WTC11 (cell line): ENCODE results near the gene GTF2IRD2. TPM values are rescaled to one million over a fixed set of nuclear protein-coding genes. Genes with fewer than 3 reads are reported as not detected.
"Not testable (repeated sequence)": the region's sequence is repeated elsewhere in the genome, so short reads cannot be mapped to it uniquely, and the experiment has no call there.

Experiments
- ATAC-seq: fragments of 200-7000 bp; cut with Tn5 transposase; 2 replicates; pipeline ENCODE4 v1.10.0; 2021; ENCODE audit warnings: mild to moderate bottlenecking, moderate library complexity
- Bru-seq: library from RNA; stranded (reverse); fragments of 400-500 nt; gene quantifications from one replicate; lab custom pipeline; 2021; lab: Mats Ljungman, UMichigan
- CTCF ChIA-PET: fragments of 300-600 bp; sonication (Branson Sonifier 250); formaldehyde crosslinking; loops from one replicate; lab custom pipeline; 2021; ENCODE audit warnings: antibody characterized with exemption; lab: Charles Lee
- POLR2A ChIA-PET: fragments of 350-600 bp; sonication (Branson Sonifier 250); formaldehyde crosslinking; loops from one replicate; lab custom pipeline; 2021; ENCODE audit warnings: antibody characterized with exemption; lab: Charles Lee
- DNase-seq: peaks from one replicate; pipeline ENCODE4 v3.0.0; 2021; ENCODE audit warnings: low spot score
- H3K27ac Mint-ChIP-seq: 2 replicates; pipeline ENCODE4 v1.8.0; 2021; ENCODE audit warnings: mixed read lengths
- H3K27me3 Mint-ChIP-seq: 2 replicates; pipeline ENCODE4 v1.8.0; 2021; ENCODE audit warnings: low read depth, mild to moderate bottlenecking, moderate library complexity, mixed read lengths
- H3K36me3 Mint-ChIP-seq: 2 replicates; pipeline ENCODE4 v1.8.0; 2021; ENCODE audit warnings: mixed read lengths
- H3K4me1 Mint-ChIP-seq: 2 replicates; pipeline ENCODE4 v1.8.0; 2022; ENCODE audit warnings: mixed read lengths
- H3K4me3 Mint-ChIP-seq: 2 replicates; pipeline ENCODE4 v1.8.0; 2021; ENCODE audit warnings: mild to moderate bottlenecking, moderate library complexity, mixed read lengths
- H3K9me3 Mint-ChIP-seq: 2 replicates; pipeline ENCODE4 v1.8.0; 2021; ENCODE audit warnings: mixed read lengths
- HMGA2 ChIP-seq: fragments of 250-450 bp; sonication (Bioruptor Pico); IDR thresholded peaks from 2 replicates; pipeline ENCODE4 v1.4.0; 2021; ENCODE audit warnings: mild to moderate bottlenecking, moderate library complexity
- ZNF121 ChIP-seq: sonication (generic); formaldehyde crosslinking; IDR thresholded peaks from 2 replicates; pipeline ENCODE4 v1.8.0; 2023; ENCODE audit warnings: missing genetic modification reagents
- ZNF423 ChIP-seq: fragments of 250-450 bp; sonication (Bioruptor Pico); IDR thresholded peaks from 2 replicates; pipeline ENCODE4 v2.1.2; 2022; ENCODE audit warnings: mild to moderate bottlenecking, moderate library complexity
- long read RNA-seq, 3 experiments: library from RNA in 1 of 3; library from capped mRNA in 1 of 3; library from polyadenylated mRNA in 1 of 3; unstranded in 2 of 3; stranded (forward) in 1 of 3; transcript quantifications; one replicate each; pipeline ENCODE4 v2.0.0, GENCODE V29; 2021
- total RNA-seq: library from RNA; stranded (reverse); gene quantifications from 3 replicates; pipeline ENCODE4 v1.2.3, GENCODE V29; 2021

Gene GTF2IRD2
- total RNA-seq (7.2 to 8.8 TPM (median 8.5 TPM) in 3 replicates), Bru-seq, nascent RNA (percentile 28 among the genes with signal in this experiment)
- long read RNA-seq, experiment 1, transcript GTF2IRD2-205 (3 exons, 578 nt): major isoform, 8 of 16 reads
- long read RNA-seq, experiment 1, partial matches to known transcripts: 2 of 16 reads
- long read RNA-seq, experiment 1, other reads (novel, unspliced or antisense): 4 of 16 reads
- long read RNA-seq, experiment 2, partial matches to known transcripts: 0 of 5 reads
- long read RNA-seq, experiment 2, other reads (novel, unspliced or antisense): 1 of 5 reads
- long read RNA-seq, experiment 3, partial matches to known transcripts: 0 of 1 reads
- long read RNA-seq, experiment 3, other reads (novel, unspliced or antisense): 1 of 1 reads

GRCh38 chr7:74850833-74851721, at the start of gene GTF2IRD2:
GTF2IRD2 (minus strand) TSS chr7:74851605; CDS start chr7:74836378, 15,227 bp downstream.
- ATAC-seq (peak; percentile 98), DNase-seq (peak; percentile 63)
- CTCF ChIA-PET, H3K4me1 Mint-ChIP-seq, H3K27me3 Mint-ChIP-seq, H3K9me3 Mint-ChIP-seq, H3K27ac Mint-ChIP-seq, POLR2A ChIA-PET, H3K36me3 Mint-ChIP-seq: not testable (repeated sequence)
- 0 out of 2 replicates have a peak, but pooled peaks have one; percentile 9 for TF ChIP-seq ZNF423 (CRISPR knock-in tag)
- H3K4me3 Mint-ChIP-seq: peak within 1 kb of the TSS; percentile 52

DNA sequence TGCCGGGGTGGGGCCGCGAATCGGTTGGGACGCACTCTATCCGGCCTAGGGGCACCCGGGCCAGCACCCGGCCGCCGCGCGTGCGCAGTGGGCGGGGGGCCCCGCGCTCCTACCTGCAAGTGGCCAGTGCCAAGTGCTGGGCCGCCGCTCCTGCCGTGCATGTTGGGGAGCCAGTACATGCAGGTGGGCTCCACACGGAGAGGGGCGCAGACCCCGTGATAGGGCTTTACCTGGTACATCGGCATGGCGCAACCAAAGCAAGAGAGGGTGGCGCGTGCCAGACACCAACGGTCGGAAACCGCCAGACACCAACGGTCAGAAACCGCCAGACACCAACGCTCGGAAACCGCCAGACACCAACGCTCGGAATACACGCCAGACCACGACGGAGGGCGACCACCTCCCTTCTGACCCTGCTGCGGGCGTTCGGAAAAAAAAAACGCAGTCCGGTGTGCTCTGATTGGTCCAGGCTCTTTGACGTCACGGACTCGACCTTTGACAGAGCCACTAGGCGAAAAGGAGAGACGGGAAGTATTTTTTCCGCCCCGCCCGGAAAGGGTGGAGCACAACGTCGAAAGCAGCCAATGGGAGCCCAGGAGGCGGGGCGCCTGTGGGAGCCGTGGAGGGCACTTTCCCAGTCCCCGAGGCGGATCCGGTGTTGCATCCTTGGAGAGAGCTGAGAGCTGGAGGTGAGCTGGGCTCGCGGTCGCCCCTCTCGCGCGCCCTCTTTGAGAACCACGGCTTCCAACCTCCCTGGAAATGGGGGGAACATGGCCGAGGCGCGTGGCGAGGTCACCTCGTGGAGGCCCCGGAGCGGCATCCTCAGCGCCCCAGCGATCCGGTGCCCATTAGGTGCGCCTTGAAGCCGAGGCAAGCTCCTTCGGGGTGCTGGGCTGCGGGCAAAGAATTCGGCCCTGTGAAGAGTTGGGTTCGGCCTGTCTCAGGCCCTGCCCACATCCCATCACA, 39.0 kb upstream of the GTF2IRD2 start:
- H3K4me1 Mint-ChIP-seq, H3K27me3 Mint-ChIP-seq, POLR2A ChIA-PET, H3K27ac Mint-ChIP-seq, CTCF ChIA-PET, H3K9me3 Mint-ChIP-seq, H3K36me3 Mint-ChIP-seq: not testable (repeated sequence)
- peak; percentile 87 for ATAC-seq
- H3K4me3 Mint-ChIP-seq: peak overlapping the region; percentile 69
- DNase-seq: peak; percentile 93

- H3K9me3 Mint-ChIP-seq, ATAC-seq, H3K36me3 Mint-ChIP-seq, H3K4me1 Mint-ChIP-seq, DNase-seq, CTCF ChIA-PET: not testable (repeated sequence)
- peak overlapping the region; percentile 50 for H3K4me3 Mint-ChIP-seq
- TF ChIP-seq HMGA2 (peak; percentile 90; the same call in 1 of the 2 replicates), ZNF121 (CRISPR knock-in tag) (0 out of 2 replicates have a peak, but pooled peaks have one; percentile 16)
- TF ChIP-seq, all 79 proteins: peak for 2; not testable (repeated sequence) for 77
- POLR2A ChIA-PET, H3K27me3 Mint-ChIP-seq, H3K27ac Mint-ChIP-seq: not testable (repeated sequence)
These were observed 38.2 kb upstream of the GTF2IRD2 start for GRCh38 chr7:74889518-74890129.

GRCh38 chr7:74885295-74885694, 33.9 kb upstream of the GTF2IRD2 start:
- ATAC-seq, H3K9me3 Mint-ChIP-seq, H3K36me3 Mint-ChIP-seq, POLR2A ChIA-PET, H3K4me1 Mint-ChIP-seq, H3K27ac Mint-ChIP-seq, H3K4me3 Mint-ChIP-seq, DNase-seq, H3K27me3 Mint-ChIP-seq, CTCF ChIA-PET: not testable (repeated sequence)

DNA sequence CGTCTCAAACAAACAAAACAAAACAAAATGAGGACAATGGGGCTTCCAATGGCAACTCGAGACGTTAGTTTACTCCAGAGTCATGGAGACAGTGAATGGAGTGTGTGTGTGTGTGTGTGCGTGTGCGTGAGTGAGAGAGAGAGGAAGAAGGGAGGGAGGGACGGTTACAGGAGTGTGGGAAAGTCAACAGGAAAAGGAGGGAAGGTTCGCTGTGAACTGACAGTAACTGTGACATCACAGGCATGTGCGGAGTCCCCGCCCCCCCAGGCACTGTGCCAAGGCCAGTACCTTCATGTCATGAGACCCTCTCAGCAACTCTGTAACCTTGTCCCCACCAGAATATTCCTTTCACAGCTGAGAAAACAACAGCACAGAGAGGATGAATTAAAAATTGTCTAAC, 30.7 kb upstream of the GTF2IRD2 start:
- DNase-seq, H3K36me3 Mint-ChIP-seq, ATAC-seq, H3K4me3 Mint-ChIP-seq, H3K4me1 Mint-ChIP-seq, POLR2A ChIA-PET, H3K9me3 Mint-ChIP-seq, CTCF ChIA-PET, H3K27ac Mint-ChIP-seq, H3K27me3 Mint-ChIP-seq: not testable (repeated sequence)

- peak overlapping the region; percentile 70 for H3K27ac Mint-ChIP-seq
- ATAC-seq (peak; percentile 73), DNase-seq (peak; percentile 18)
- H3K27me3 Mint-ChIP-seq, H3K36me3 Mint-ChIP-seq, CTCF ChIA-PET, H3K4me3 Mint-ChIP-seq, POLR2A ChIA-PET, H3K9me3 Mint-ChIP-seq, H3K4me1 Mint-ChIP-seq: not testable (repeated sequence)
These were observed 23.5 kb upstream of the GTF2IRD2 start for GRCh38 chr7:74874748-74875512.

DNA sequence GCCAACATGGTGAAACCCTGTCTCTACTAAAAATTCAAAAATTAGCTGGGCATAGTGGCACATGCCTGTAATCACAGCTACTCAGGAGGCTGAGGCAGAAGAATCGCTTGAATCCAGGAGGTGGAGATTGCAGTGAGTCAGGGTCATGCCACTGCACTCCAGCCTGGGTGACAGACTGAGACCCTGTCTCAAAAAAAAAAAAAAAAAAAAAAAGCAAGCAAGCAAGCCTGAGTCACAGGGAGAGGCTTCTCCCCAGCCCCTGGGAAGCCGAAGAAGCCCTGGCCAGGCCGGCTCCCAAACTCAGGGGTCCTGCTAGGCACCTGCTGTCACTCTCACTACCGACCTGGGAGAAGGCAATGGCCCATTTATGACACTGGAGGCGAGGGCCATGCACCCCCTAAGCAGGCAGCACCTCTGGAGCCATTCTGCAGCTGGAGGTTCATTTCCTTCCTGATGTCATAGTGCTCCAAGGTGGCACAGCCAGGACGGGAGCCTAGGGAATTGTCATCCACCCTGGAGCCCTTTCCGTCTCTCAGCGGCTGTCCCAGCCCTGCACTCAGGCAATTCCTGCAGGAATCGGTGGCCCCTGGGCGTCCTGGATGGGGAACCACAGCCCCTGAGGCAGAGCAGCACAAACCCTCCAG, 22.8 kb upstream of the GTF2IRD2 start:
- DNase-seq, H3K9me3 Mint-ChIP-seq, H3K27me3 Mint-ChIP-seq, H3K4me3 Mint-ChIP-seq, POLR2A ChIA-PET, H3K36me3 Mint-ChIP-seq, H3K4me1 Mint-ChIP-seq: not testable (repeated sequence)
- H3K27ac Mint-ChIP-seq: peak overlapping the region; percentile 70; the same call in 1 of the 2 replicates
- CTCF ChIA-PET: interaction anchor here (0.7 kb wide), 1 partner anchor 147 kb away, joined by 5 read pairs; no protein-coding TSS in a partner anchor
- ATAC-seq: peak; percentile 40

- H3K9me3 Mint-ChIP-seq, POLR2A ChIA-PET, H3K27me3 Mint-ChIP-seq, ATAC-seq, CTCF ChIA-PET, H3K4me1 Mint-ChIP-seq, DNase-seq, H3K36me3 Mint-ChIP-seq, H3K27ac Mint-ChIP-seq, H3K4me3 Mint-ChIP-seq: not testable (repeated sequence)
These were observed 21.1 kb upstream of the GTF2IRD2 start for GRCh38 chr7:74872542-74872941.

GRCh38 chr7:74865777-74866176, 14.4 kb upstream of the GTF2IRD2 start:
- POLR2A ChIA-PET, DNase-seq, CTCF ChIA-PET, H3K27me3 Mint-ChIP-seq, H3K4me3 Mint-ChIP-seq, H3K9me3 Mint-ChIP-seq, H3K27ac Mint-ChIP-seq, H3K4me1 Mint-ChIP-seq, ATAC-seq, H3K36me3 Mint-ChIP-seq: not testable (repeated sequence)
